ENCODE data around the gene MANSC1. TPM values are rescaled to one million over a fixed set of nuclear protein-coding genes. Genes with fewer than 3 reads are reported as not detected.
A peak's percentile ranks its signal among the peaks of the same experiment; 100 is the strongest.

MANSC1 gene

DNA sequence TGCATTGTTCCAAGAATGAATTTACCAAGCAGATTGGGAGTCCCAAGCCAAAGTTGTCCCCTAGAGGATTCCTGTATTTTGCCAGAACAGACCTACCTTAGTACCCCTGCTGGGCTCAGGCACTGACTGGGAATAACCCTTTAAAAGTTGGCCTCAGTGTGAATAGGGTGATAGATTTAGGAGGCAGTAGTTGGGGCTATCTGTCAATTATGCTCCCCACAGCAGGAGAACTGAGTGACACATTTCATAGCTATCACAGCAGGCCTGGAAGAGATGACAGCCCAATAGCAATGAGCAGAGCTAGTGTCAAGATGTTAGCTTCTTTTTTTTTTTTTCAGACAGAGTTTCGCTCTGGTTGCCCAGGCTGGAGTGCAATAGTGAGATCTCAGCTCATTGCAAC is 68.9 kb downstream of the MANSC1 start:
- Histone ChIP-seq H4K8ac (ENCODE audit: low read depth, low read length) (no peak overlapping the region), H3K4me3 (ENCODE audit: low read length) (no peak overlapping the region), H4K5ac (ENCODE audit: low read length) (no peak overlapping the region), H2AK5ac (ENCODE audit: low read length) (no peak overlapping the region), H2BK5ac (ENCODE audit: low read length) (no peak overlapping the region), H2BK15ac (replicated peaks; ENCODE audit: low read depth) (no peak overlapping the region), H3K4me2 (ENCODE audit: low read length) (no peak overlapping the region), H3K36me3 (ENCODE audit: control insufficient read depth, insufficient read depth, low read length) (no peaks in the 10 kb centered on the region), H3K9ac (ENCODE audit: low read length) (no peak overlapping the region), H3K23ac (ENCODE audit: low read length) (no peak overlapping the region), H3K4ac (ENCODE audit: low read depth, low read length) (no peak overlapping the region), H3K4me1 (ENCODE audit: control insufficient read depth, low read depth, low read length) (peaks cover 6% of the 10 kb centered on the region), H3K27me3 (ENCODE audit: insufficient read depth, low read length, poor library complexity) (no peaks in the 10 kb centered on the region), H2BK120ac (ENCODE audit: low read depth, low read length) (no peak overlapping the region), H3K79me1 (ENCODE audit: low read length) (no peaks in the 10 kb centered on the region), H3K18ac (ENCODE audit: low read length) (no peak overlapping the region), H3K56ac (ENCODE audit: low read length) (no peak overlapping the region), H3K27ac (ENCODE audit: low read depth, low read length) (no peak overlapping the region), H3K79me2 (ENCODE audit: control insufficient read depth, insufficient read depth, low read length) (no peaks in the 10 kb centered on the region)
- WGBS (ENCODE audit: extremely low coverage, insufficient coverage, low lambda C conversion rate): no CpG with 5 or more reads among the region's 1 CpG
- peak; percentile 86 for DNase-seq

DNA sequence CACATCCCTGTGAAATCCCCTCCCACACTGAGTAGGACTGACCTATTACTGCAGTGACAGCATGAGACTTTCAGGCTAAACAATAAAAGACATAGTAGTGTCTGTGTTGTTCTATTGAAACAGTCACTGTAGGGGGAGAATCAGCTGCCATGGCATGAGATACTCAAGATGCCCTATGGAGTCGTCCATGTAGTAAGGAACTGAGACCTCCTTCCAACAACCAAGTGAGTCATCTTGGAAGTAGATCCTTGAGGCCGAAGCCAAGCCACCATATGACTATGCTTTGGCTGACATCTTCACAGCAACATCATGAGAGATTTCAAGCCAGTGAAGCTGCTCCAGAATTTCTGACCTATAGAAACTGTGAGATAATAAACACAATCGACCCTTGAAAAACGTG is 71.1 kb downstream of the MANSC1 start:
- no peaks in the 10 kb centered on the region for H3K79me2 ChIP-seq (ENCODE audit: control insufficient read depth, insufficient read depth, low read length)
- no peak overlapping the region for H4K5ac ChIP-seq (ENCODE audit: low read length)
- no peak overlapping the region for H2BK5ac ChIP-seq (ENCODE audit: low read length)
- H3K23ac ChIP-seq (ENCODE audit: low read length): no peak overlapping the region
- no peak overlapping the region for H3K4me2 ChIP-seq (ENCODE audit: low read length)
- no peak for DNase-seq
- no peak overlapping the region for H3K27ac ChIP-seq (ENCODE audit: low read depth, low read length)
- H3K4ac ChIP-seq (ENCODE audit: low read depth, low read length): no peak overlapping the region
- H3K79me1 ChIP-seq (ENCODE audit: low read length): no peaks in the 10 kb centered on the region
- H2BK120ac ChIP-seq (ENCODE audit: low read depth, low read length): no peak overlapping the region
- H4K8ac ChIP-seq (ENCODE audit: low read depth, low read length): no peak overlapping the region
- no peak overlapping the region for H3K9ac ChIP-seq (ENCODE audit: low read length)
- H3K27me3 ChIP-seq (ENCODE audit: insufficient read depth, low read length, poor library complexity): no peaks in the 10 kb centered on the region
- peaks cover 6% of the 10 kb centered on the region for H3K4me1 ChIP-seq (ENCODE audit: control insufficient read depth, low read depth, low read length)
- H2AK5ac ChIP-seq (ENCODE audit: low read length): no peak overlapping the region
- H2BK15ac ChIP-seq (replicated peaks; ENCODE audit: low read depth): no peak overlapping the region
- no peak overlapping the region for H3K4me3 ChIP-seq (ENCODE audit: low read length)
- WGBS (ENCODE audit: extremely low coverage, insufficient coverage, low lambda C conversion rate): no CpG with 5 or more reads among the region's 4 CpGs
- H3K18ac ChIP-seq (ENCODE audit: low read length): no peak overlapping the region
- no peaks in the 10 kb centered on the region for H3K36me3 ChIP-seq (ENCODE audit: control insufficient read depth, insufficient read depth, low read length)
- no peak overlapping the region for H3K56ac ChIP-seq (ENCODE audit: low read length)

Small RNAs within 50 kb of the gene (small RNA-seq; reads per million reads assigned to genes)
- not detected for gene RNU6-318P (ENCODE audit: insufficient read depth)

Measured in mesendoderm (in vitro differentiated cells).